Mesendoderm (in vitro differentiated cells): ENCODE measurements around the gene SMC1B.
"Not testable (repeated sequence)": the region's sequence is repeated elsewhere in the genome, so short reads cannot be mapped to it uniquely, and the experiment has no call there.

ENCODE experiments used
- DNase-seq: peaks from one replicate; pipeline ENCODE4 v3.0.0; 2013
- H2AK5ac ChIP-seq: 2 replicates; pipeline ENCODE4 v1.6.1; 2013; ENCODE audit warnings: low read length, inconsistent platforms
- H2BK120ac ChIP-seq: 2 replicates; pipeline ENCODE4 v1.6.1; 2013; ENCODE audit warnings: low read depth, mild to moderate bottlenecking, low read length, moderate library complexity, mixed read lengths
- H2BK15ac ChIP-seq: replicated peaks from 2 replicates; pipeline ENCODE4 v1.6.1; 2013; ENCODE audit warnings: low read depth, mild to moderate bottlenecking, moderate library complexity
- H2BK5ac ChIP-seq: 2 replicates; pipeline ENCODE4 v1.6.1; 2013; ENCODE audit warnings: low read length, inconsistent platforms
- H3K18ac ChIP-seq: 2 replicates; pipeline ENCODE4 v1.6.1; 2013; ENCODE audit warnings: mild to moderate bottlenecking, low read length, mixed read lengths
- H3K23ac ChIP-seq: one replicate; pipeline ENCODE4 v1.6.1; 2013; ENCODE audit warnings: low read length
- H3K27ac ChIP-seq: 2 replicates; pipeline ENCODE4 v1.5.1; 2013; ENCODE audit warnings: low read depth, mild to moderate bottlenecking, inconsistent platforms, low read length, moderate library complexity
- H3K27me3 ChIP-seq: 2 replicates; pipeline ENCODE4 v1.6.1; 2013; ENCODE audit warnings: low read length, control low read depth, mild to moderate bottlenecking, inconsistent platforms; ENCODE audit not compliant: insufficient read depth, poor library complexity
- H3K36me3 ChIP-seq: 2 replicates; pipeline ENCODE4 v1.6.1; 2013; ENCODE audit warnings: low read length, inconsistent platforms; ENCODE audit not compliant: control insufficient read depth, insufficient read depth
- H3K4ac ChIP-seq: one replicate; pipeline ENCODE4 v1.6.1; 2013; ENCODE audit warnings: low read depth, mild to moderate bottlenecking, low read length, moderate library complexity
- H3K4me1 ChIP-seq: 2 replicates; pipeline ENCODE4 v1.6.1; 2013; ENCODE audit warnings: low read depth, low read length, inconsistent platforms; ENCODE audit not compliant: control insufficient read depth
- H3K4me2 ChIP-seq: 2 replicates; pipeline ENCODE4 v1.6.1; 2013; ENCODE audit warnings: low read length
- H3K4me3 ChIP-seq: 2 replicates; pipeline ENCODE4 v1.5.1; 2013; ENCODE audit warnings: mild to moderate bottlenecking, low read length
- H3K56ac ChIP-seq: one replicate; pipeline ENCODE4 v1.6.1; 2013; ENCODE audit warnings: low read length
- H3K79me1 ChIP-seq: 2 replicates; pipeline ENCODE4 v1.6.1; 2013; ENCODE audit warnings: low read length, inconsistent platforms
- H3K79me2 ChIP-seq: 2 replicates; pipeline ENCODE4 v1.6.1; 2013; ENCODE audit warnings: mild to moderate bottlenecking, low read length; ENCODE audit not compliant: control insufficient read depth, insufficient read depth
- H3K9ac ChIP-seq: 2 replicates; pipeline ENCODE4 v1.6.1; 2013; ENCODE audit warnings: low read length, inconsistent platforms
- H4K5ac ChIP-seq: one replicate; pipeline ENCODE4 v1.6.1; 2013; ENCODE audit warnings: low read length
- H4K8ac ChIP-seq: one replicate; pipeline ENCODE4 v1.6.1; 2013; ENCODE audit warnings: low read depth, mild to moderate bottlenecking, control low read depth, low read length, moderate library complexity
- WGBS: extraction: QIAGEN DNeasy Blood & Tissue Kit; methylation state at CpG from one replicate; pipeline ENCODE4 v1.1.7; 2013; ENCODE audit warnings: low lambda C conversion rate, missing lambda C conversion rate; ENCODE audit not compliant: insufficient coverage; ENCODE audit errors: extremely low coverage; 5-methylcytosine and 5-hydroxymethylcytosine counted together

SMC1B gene

DNA sequence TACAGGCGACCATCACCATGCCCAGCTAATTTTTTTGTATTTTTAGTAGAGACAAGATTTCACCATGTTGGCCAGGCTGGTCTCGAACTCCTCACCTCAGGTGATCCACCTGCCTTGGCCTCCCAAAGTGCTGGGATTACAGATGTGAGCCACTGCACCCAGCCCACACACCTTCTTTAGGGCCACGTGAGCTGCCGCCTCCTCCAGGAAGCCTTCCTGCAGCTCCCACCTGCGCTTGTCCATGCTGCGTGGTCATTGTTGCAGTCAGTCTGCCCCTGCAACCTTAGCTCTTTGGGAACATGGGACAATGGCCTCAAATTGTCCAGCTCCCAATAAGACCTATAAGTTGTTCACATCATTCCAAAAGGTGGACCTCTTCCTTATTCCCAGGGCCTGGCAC lies 118.4 kb downstream of the SMC1B start:
- not testable (repeated sequence) for H2AK5ac ChIP-seq, H3K79me2 ChIP-seq, H3K23ac ChIP-seq, H3K4me1 ChIP-seq, DNase-seq, H2BK15ac ChIP-seq, H3K4ac ChIP-seq, H4K5ac ChIP-seq, H3K27ac ChIP-seq, H3K4me2 ChIP-seq, H4K8ac ChIP-seq, H3K4me3 ChIP-seq, H3K79me1 ChIP-seq, H3K18ac ChIP-seq, H3K36me3 ChIP-seq, H2BK5ac ChIP-seq, H3K27me3 ChIP-seq, H2BK120ac ChIP-seq, H3K56ac ChIP-seq, H3K9ac ChIP-seq
- no CpG with 5 or more reads among the region's 6 CpGs for WGBS
